GM06990 (cell line): Measurements from ENCODE around the gene FFAR1.

Experiments used
- DNase-seq: peaks from one replicate; pipeline ENCODE4 v3.0.0-alpha.2; 2011; ENCODE audit not compliant: insufficient read length; ENCODE audit errors: extremely low read depth
- H3K27me3 ChIP-seq: replicated peaks from 2 replicates; pipeline ENCODE4 v1.6.0; 2011; ENCODE audit warnings: low read length; ENCODE audit not compliant: control insufficient read depth, insufficient read depth
- H3K36me3 ChIP-seq: 2 replicates; pipeline ENCODE4 v1.5.1; 2011; ENCODE audit warnings: low read length; ENCODE audit not compliant: control insufficient read depth, insufficient read depth
- H3K4me3 ChIP-seq: replicated peaks from 2 replicates; pipeline ENCODE4 v1.5.1; 2011; ENCODE audit warnings: low read depth, mild to moderate bottlenecking, control low read depth, low read length
- CTCF ChIP-seq: IDR thresholded peaks from 2 replicates; pipeline ENCODE4 v1.5.1; 2011; ENCODE audit warnings: low read length, control low read depth, mild to moderate bottlenecking, inconsistent platforms; ENCODE audit not compliant: insufficient read depth, poor library complexity, severe bottlenecking

FFAR1 gene

GRCh38 chr19:35352448-35353304 lies 5.0 kb downstream of the FFAR1 start:
- peak; percentile 59 for DNase-seq
- Histone ChIP-seq H3K4me3 (no peak overlapping the region), H3K36me3 (no peaks in the 10 kb centered on the region), H3K27me3 (no peaks in the 10 kb centered on the region)
- peak; percentile 77 for TF ChIP-seq CTCF

- Histone ChIP-seq H3K36me3 (no peaks in the 10 kb centered on the region), H3K4me3 (no peak overlapping the region), H3K27me3 (no peaks in the 10 kb centered on the region)
- TF ChIP-seq CTCF = no peak
- no peak for DNase-seq
Observed at GRCh38 chr19:35353635-35354034, 5.9 kb downstream of the FFAR1 start.

DNA sequence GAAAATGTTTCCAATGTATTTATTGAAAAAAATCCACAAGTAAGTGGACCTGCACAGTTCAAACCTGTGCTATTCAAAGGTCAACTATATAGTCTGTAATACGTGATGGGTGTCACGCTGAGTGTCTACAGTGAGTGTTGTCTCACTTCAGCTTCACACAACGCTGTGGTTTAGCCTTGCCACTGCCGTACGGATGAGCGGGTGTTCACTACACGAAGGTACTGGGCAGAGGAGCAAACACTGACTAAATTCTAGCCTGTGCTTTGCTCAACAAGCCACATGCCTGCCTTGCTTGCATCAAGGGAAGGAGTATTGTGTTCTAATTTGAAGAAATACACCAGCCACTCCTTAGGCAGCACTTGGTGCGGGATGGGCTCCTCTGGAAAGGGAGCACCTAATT lies 7.2 kb downstream of the FFAR1 start:
- H3K36me3 ChIP-seq = no peaks in the 10 kb centered on the region
- no peak for DNase-seq
- H3K27me3 ChIP-seq = no peaks in the 10 kb centered on the region
- no peak for TF ChIP-seq CTCF
- H3K4me3 ChIP-seq = no peak overlapping the region

DNA sequence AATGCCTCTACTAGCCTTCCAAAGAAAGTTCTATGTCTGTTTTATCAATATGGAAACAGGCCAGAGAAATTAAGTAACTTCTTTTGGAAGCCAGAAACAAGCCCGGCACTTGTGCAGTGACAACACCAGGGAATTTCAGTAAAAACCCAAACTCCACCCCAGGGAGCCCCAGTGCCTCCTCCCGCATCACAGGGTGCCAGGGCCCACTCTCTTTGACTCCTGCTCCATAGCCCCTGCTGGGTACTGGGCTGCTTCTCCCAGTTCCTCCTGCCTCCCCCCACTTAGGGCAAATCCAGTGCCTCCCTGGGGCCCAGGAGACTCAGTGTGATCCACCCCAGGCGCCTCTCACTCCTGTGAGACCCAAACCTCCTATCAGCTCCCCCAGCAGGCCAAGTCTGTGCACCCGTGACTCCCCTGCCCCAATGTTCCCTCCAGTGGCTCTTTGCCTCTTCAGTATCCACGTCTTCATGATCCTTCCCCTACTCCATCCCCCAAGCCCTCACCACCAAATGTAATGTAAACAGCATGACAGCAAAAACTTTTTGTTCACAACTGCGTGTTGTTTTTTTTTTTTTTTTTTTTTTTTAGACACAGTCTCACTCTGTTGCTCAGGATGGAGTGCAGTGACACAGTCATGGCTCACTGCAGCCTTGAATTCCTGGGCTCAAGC lies 8.2 kb downstream of the FFAR1 start:
- Histone ChIP-seq H3K36me3 (no peaks in the 10 kb centered on the region), H3K27me3 (no peaks in the 10 kb centered on the region), H3K4me3 (no peak overlapping the region)
- DNase-seq = no peak
- TF ChIP-seq CTCF = no peak

DNA sequence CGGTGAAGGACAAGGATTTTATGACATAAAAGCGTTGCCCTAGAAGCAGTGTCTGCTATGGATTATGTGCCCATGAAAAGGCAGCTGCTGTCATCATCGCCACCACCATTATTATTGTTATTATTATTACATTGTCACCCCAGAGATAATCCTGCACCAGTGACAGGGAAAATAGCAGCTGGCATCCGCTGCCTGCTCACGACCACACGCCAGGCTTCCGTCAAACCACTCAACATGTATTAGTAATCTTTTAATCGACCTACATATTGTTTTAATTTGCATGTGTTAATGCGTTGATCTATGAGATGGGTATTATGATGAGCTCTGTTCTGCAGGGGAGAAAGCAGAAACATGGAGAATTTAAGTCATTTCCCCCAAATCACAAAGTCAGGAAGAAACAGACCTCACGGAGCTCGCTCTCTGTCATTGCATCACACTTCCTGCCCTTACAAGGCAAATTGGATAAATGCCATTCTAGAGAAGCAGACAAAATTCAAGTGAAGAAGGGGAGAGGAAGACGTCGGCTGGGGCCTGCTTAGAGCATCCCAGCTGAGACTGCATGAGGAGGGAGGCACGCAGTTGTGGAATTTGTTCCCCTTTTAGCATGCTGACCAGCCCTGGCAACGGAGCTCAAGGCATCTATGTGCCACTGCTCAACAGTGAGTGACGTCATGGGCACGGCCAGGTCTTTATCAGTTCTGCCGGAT lies 10.3 kb downstream of the FFAR1 start, which contains the start of gene FFAR3:
FFAR3 (plus strand) TSS at position 594 of the 707 bp plus-strand sequence. CDS start 431 bp downstream, outside the sequence.
- no peak for DNase-seq
- TF ChIP-seq CTCF = no peak
- Histone ChIP-seq H3K36me3 (no peaks in the 10 kb centered on the region), H3K4me3 (no peak within 1 kb of the TSS), H3K27me3 (no peaks in the 10 kb centered on the region)
